ENCODE results near the gene TBXAS1. TPM values are rescaled to one million over a fixed set of nuclear protein-coding genes. Genes with fewer than 3 reads are reported as not detected.
"Not testable (repeated sequence)": the region's sequence is repeated elsewhere in the genome, so short reads cannot be mapped to it uniquely, and the experiment has no call there.

TBXAS1 gene
- polyA plus RNA-seq, 2 donors = 5.9 to 10.7 TPM

DNA sequence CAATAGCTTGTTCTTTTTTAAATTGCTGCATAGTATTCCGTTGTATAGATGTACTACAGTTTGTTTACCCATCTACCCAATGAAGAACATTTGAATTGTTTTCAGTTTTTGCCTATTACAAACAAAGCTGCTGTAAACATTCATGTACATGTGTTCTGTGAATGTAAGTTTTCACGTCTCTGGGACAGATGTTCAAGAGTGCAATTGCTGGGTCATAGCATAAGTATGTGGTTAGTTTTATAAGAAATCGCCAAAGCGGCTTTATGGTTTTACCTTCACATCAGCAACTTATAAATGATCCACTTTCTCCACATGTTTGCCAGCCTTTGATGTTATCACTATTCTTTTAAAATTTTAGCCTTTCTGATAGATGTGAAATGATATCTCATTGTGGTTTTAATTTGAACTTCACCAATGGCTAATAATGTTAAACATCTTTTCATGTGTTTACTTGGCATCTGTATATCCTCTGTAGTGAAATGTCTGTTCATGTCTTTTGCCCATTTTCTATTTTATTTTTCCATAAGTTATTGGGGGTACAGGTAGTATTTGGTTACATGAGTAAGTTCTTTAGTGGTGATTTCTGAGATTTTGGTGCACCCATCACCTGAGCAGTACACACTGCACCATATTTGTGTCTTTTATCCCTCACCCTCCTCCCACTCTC lies 73.5 kb downstream of the TBXAS1 start:
- no peak overlapping the region for H3K27ac ChIP-seq (ENCODE audit: low read depth in 2 of 2, low read length in 1 of 2)
- H3K9me3 ChIP-seq (ENCODE audit: control insufficient read depth in 2 of 2, insufficient read depth in 1 of 2, low read depth in 1 of 2, low read length in 1 of 2) = no peaks in the 10 kb centered on the region
- H3K36me3 ChIP-seq (ENCODE audit: control insufficient read depth in 2 of 2, insufficient read depth in 2 of 2, low read length in 1 of 2) = no peaks in the 10 kb centered on the region
- peaks cover 0 to 3% of the 10 kb centered on the region in 2 donors for H3K4me1 ChIP-seq (ENCODE audit: control insufficient read depth in 2 of 2, insufficient read depth in 2 of 2, low read length in 1 of 2)
- H3K4me3 ChIP-seq (ENCODE audit: low read depth in 1 of 2, low read length in 2 of 2) = no peak overlapping the region
- H3K27me3 ChIP-seq (ENCODE audit: control insufficient read depth in 1 of 2, insufficient read depth in 2 of 2, low read length in 2 of 2) = no peaks in the 10 kb centered on the region
- WGBS, 2 donors = 72 to 90% methylated on average over 4 of the region's 4 CpGs

DNA sequence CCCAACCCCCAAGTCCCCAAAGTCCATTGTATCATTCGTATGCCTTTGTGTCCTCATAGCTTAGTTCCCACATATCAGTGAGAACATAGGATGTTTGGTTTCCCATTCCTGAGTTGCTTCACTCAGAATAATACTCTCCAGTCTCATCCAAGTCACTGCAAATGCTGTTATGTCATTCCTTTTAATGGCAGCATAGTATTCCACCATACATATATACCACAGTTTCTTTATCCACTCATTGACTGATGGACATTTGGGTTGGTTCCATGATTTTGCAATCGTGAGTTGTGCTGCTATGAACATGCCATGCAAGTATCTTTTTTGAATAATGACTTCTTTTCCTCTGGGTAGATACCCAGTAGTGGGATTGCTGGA lies 74.0 kb downstream of the TBXAS1 start:
- not testable (repeated sequence) for H3K27me3 ChIP-seq (ENCODE audit: control insufficient read depth in 1 of 2, insufficient read depth in 2 of 2, low read length in 2 of 2); H3K36me3 ChIP-seq (ENCODE audit: control insufficient read depth in 2 of 2, insufficient read depth in 2 of 2, low read length in 1 of 2); H3K9me3 ChIP-seq (ENCODE audit: control insufficient read depth in 2 of 2, insufficient read depth in 1 of 2, low read depth in 1 of 2, low read length in 1 of 2); H3K27ac ChIP-seq (ENCODE audit: low read depth in 2 of 2, low read length in 1 of 2); H3K4me1 ChIP-seq (ENCODE audit: control insufficient read depth in 2 of 2, insufficient read depth in 2 of 2, low read length in 1 of 2); H3K4me3 ChIP-seq (ENCODE audit: low read depth in 1 of 2, low read length in 2 of 2)
- WGBS, 2 donors = 72 to 91% methylated on average over 2 of the region's 2 CpGs

DNA sequence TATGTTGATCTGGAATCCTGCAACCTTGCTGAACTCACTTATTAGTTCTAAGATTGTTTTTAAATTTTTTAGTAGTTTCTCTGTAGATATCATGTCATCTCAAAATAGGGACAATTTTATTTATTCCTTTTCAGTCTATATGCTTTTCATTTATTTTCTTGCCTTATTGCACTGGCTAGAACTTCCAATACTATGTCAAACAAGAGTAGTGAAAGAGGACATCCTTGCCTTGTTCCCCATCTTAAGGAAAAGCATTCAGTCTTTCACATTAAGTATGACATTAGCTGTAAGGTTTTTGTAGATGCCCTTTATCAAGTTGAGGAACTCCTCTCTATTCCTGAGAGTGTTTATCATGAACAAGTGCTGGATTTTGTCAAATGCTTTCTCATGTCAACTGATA lies 77.8 kb downstream of the TBXAS1 start:
- Histone ChIP-seq H3K27ac (ENCODE audit: low read depth in 2 of 2, low read length in 1 of 2) (no peak overlapping the region), H3K4me3 (ENCODE audit: low read depth in 1 of 2, low read length in 2 of 2) (no peak overlapping the region), H3K9me3 (ENCODE audit: control insufficient read depth in 2 of 2, insufficient read depth in 1 of 2, low read depth in 1 of 2, low read length in 1 of 2) (no peaks in the 10 kb centered on the region), H3K36me3 (ENCODE audit: control insufficient read depth in 2 of 2, insufficient read depth in 2 of 2, low read length in 1 of 2) (no peaks in the 10 kb centered on the region), H3K27me3 (ENCODE audit: control insufficient read depth in 1 of 2, insufficient read depth in 2 of 2, low read length in 2 of 2) (no peaks in the 10 kb centered on the region), H3K4me1 (ENCODE audit: control insufficient read depth in 2 of 2, insufficient read depth in 2 of 2, low read length in 1 of 2) (peaks cover 0 to 2% of the 10 kb centered on the region in 2 donors)

DNA sequence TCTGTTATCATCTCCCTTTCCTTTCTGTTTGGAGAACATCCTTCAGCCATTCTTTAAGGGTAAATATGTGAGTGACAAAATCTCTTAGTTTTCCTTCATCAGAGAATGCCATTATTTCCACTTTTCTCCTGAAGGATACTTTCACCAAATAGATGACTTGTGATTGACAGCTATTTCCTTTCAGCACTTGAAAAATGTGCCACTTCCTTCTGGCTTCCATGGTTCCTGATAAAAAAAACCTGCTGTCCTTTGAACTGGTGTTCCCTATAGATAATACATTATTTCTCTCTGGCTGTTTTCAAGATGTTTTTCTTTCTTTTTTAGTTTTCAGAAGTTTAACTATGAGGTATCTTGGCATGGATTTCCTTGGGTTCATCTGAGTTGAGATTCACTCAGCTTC lies 79.7 kb downstream of the TBXAS1 start:
- H3K4me1 ChIP-seq (ENCODE audit: control insufficient read depth in 2 of 2, insufficient read depth in 2 of 2, low read length in 1 of 2) = peaks cover 0 to 2% of the 10 kb centered on the region in 2 donors
- no peaks in the 10 kb centered on the region for H3K9me3 ChIP-seq (ENCODE audit: control insufficient read depth in 2 of 2, insufficient read depth in 1 of 2, low read depth in 1 of 2, low read length in 1 of 2)
- H3K36me3 ChIP-seq (ENCODE audit: control insufficient read depth in 2 of 2, insufficient read depth in 2 of 2, low read length in 1 of 2) = no peaks in the 10 kb centered on the region
- H3K27ac ChIP-seq (ENCODE audit: low read depth in 2 of 2, low read length in 1 of 2) = no peak overlapping the region
- no peak overlapping the region for H3K4me3 ChIP-seq (ENCODE audit: low read depth in 1 of 2, low read length in 2 of 2)
- no peaks in the 10 kb centered on the region for H3K27me3 ChIP-seq (ENCODE audit: control insufficient read depth in 1 of 2, insufficient read depth in 2 of 2, low read length in 2 of 2)

DNA sequence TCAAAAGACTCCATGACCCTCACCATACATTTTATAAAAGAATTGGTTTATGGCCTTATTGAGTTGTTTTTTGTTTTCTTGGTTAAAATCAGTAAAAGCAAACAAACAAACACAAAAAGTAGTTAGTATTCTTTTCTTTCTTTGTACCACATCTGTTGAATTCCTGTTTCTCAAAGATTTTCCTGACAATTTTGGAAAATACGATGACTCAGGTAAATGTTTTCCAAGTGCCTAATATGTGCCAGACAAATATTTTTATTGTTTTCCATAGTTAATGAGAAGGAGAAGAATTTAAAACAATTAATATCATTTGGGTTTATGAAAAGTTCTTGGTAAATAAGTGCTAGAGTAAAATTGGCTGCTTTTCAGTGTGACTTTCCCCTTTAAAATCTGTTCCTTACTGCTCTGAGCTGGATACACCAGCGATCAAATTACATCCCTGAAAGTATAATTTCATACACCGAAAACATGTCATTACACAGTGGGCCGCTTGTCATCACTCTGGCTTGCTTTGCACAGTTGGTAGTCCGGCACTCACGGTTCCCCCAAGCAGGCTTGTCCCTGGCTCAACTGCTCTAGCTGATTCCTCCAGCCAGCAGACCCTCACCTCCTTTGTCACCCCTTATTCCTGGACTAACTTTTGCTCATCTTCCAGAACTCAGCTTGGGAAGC lies 80.5 kb downstream of the TBXAS1 start:
- Histone ChIP-seq H3K9me3 (ENCODE audit: control insufficient read depth in 2 of 2, insufficient read depth in 1 of 2, low read depth in 1 of 2, low read length in 1 of 2) (no peaks in the 10 kb centered on the region), H3K4me1 (ENCODE audit: control insufficient read depth in 2 of 2, insufficient read depth in 2 of 2, low read length in 1 of 2) (peaks cover 0 to 2% of the 10 kb centered on the region in 2 donors), H3K36me3 (ENCODE audit: control insufficient read depth in 2 of 2, insufficient read depth in 2 of 2, low read length in 1 of 2) (no peaks in the 10 kb centered on the region), H3K27me3 (ENCODE audit: control insufficient read depth in 1 of 2, insufficient read depth in 2 of 2, low read length in 2 of 2) (no peaks in the 10 kb centered on the region), H3K27ac (ENCODE audit: low read depth in 2 of 2, low read length in 1 of 2) (no peak overlapping the region), H3K4me3 (ENCODE audit: low read depth in 1 of 2, low read length in 2 of 2) (no peak overlapping the region)
- 56 to 58% methylated on average over 6 of the region's 6 CpGs for WGBS, 2 donors

DNA sequence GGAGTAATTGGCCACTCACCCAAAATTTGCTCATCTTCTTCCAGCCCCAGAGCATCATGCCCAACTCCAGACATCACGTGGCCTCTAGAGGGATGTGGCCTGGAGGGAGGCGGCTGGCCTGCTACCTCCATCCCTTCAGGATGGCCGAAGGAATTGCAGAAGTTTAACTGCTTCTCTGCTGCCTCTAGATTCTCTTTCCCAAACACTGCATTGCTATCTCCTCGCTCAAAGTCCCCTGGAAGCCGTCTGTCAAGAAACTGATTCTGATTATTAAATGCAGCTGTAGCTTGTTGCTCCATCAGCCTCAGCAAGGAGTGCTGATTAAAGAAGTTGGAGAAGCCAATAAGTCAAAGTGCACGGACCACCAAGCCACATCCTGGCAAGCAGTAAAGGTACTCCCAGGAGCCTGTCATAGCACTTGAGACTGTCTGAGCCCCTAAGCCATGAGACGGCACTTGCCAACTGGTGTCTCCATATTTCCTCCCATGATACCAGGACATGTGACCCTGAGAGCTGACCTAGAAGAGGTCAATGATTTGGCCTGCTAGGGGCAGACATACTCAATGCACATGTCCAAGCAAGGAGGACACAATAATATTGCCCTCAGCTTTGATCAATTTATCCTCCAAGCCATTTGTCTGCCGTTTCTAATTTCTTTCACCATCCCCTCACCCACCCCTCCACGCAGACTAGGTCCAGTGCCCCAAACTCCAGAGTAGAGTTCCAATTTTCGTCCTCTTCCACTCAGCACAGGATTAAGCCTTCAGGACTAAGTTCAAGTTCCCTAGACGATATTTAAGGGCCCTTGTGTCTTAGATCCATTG lies 84.2 kb downstream of the TBXAS1 start:
- WGBS, 2 donors = 87% methylated on average over 11 of the region's 11 CpGs
- Histone ChIP-seq H3K27ac (ENCODE audit: low read depth in 2 of 2, low read length in 1 of 2) (no peak overlapping the region), H3K9me3 (ENCODE audit: control insufficient read depth in 2 of 2, insufficient read depth in 1 of 2, low read depth in 1 of 2, low read length in 1 of 2) (no peaks in the 10 kb centered on the region), H3K36me3 (ENCODE audit: control insufficient read depth in 2 of 2, insufficient read depth in 2 of 2, low read length in 1 of 2) (no peaks in the 10 kb centered on the region), H3K4me1 (ENCODE audit: control insufficient read depth in 2 of 2, insufficient read depth in 2 of 2, low read length in 1 of 2) (peaks cover 2 to 11% of the 10 kb centered on the region in 2 donors), H3K4me3 (ENCODE audit: low read depth in 1 of 2, low read length in 2 of 2) (no peak overlapping the region), H3K27me3 (ENCODE audit: control insufficient read depth in 1 of 2, insufficient read depth in 2 of 2, low read length in 2 of 2) (no peaks in the 10 kb centered on the region)

DNA sequence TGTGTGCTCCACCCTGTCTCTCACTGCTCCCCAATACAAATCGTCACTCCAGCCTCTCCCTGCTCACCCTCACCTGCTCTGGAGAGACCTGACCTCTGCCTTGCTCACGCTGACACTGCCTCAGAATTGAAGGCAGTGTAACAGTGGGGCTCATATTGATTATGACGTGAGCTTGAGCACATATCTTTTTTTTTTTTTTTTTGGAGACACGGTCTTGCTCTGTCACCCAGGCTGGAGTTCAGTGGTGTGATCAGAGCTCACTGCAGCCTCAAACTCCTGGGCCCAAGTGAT lies 84.7 kb downstream of the TBXAS1 start:
- no peaks in the 10 kb centered on the region for H3K27me3 ChIP-seq (ENCODE audit: control insufficient read depth in 1 of 2, insufficient read depth in 2 of 2, low read length in 2 of 2)
- no peaks in the 10 kb centered on the region for H3K36me3 ChIP-seq (ENCODE audit: control insufficient read depth in 2 of 2, insufficient read depth in 2 of 2, low read length in 1 of 2)
- no peaks in the 10 kb centered on the region for H3K9me3 ChIP-seq (ENCODE audit: control insufficient read depth in 2 of 2, insufficient read depth in 1 of 2, low read depth in 1 of 2, low read length in 1 of 2)
- H3K27ac ChIP-seq (ENCODE audit: low read depth in 2 of 2, low read length in 1 of 2) = no peak overlapping the region
- H3K4me1 ChIP-seq (ENCODE audit: control insufficient read depth in 2 of 2, insufficient read depth in 2 of 2, low read length in 1 of 2) = peaks cover 2 to 11% of the 10 kb centered on the region in 2 donors
- WGBS, 2 donors = 86 to 89% methylated on average over 4 of the region's 4 CpGs
- no peak overlapping the region for H3K4me3 ChIP-seq (ENCODE audit: low read depth in 1 of 2, low read length in 2 of 2)

DNA sequence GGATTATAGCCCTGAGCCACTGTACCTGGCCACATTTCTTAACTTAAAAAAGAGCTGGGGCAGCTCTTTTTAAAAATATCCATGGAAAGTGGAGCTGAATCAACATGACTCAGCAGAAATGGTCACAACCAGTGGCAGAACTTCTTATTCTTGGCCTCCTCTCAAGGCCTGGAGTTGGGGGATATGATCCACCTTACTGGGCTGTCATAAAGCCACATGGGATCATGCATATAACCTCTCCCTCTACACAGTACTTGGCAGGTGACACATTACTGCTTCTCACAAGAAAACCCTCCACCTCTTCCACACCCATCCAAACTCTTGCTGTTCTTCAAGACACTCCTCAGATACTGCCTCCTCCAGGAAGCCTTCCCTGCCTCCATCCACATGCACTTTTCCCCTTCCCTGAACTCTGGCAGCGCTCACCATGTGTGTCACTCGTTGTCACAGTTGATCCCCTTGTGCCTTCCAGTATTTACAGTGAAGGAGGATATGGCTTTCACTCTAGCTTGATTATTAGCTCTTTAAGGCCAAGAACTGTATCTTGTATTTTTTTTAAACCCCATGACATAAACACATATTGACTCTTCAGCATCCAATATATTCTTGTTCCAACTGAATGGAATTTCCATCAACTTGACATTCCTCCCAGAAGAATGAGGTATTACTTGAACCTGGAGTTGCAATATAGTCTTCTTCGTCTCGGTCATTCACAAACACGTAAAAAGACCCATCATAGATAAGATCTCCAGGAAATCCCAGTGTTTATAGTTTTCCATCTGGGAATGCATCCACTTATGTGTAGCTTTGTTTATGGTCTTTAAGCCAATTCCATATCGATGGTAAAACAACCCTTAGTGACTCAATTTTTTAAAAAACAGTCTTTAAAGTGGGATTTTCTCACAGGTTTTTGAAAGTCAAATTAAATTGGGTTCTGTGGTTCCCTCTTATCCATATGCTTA lies 85.5 kb downstream of the TBXAS1 start:
- Histone ChIP-seq H3K4me1 (ENCODE audit: control insufficient read depth in 2 of 2, insufficient read depth in 2 of 2, low read length in 1 of 2) (peaks cover 2 to 11% of the 10 kb centered on the region in 2 donors), H3K4me3 (ENCODE audit: low read depth in 1 of 2, low read length in 2 of 2) (no peak overlapping the region), H3K36me3 (ENCODE audit: control insufficient read depth in 2 of 2, insufficient read depth in 2 of 2, low read length in 1 of 2) (no peaks in the 10 kb centered on the region), H3K27me3 (ENCODE audit: control insufficient read depth in 1 of 2, insufficient read depth in 2 of 2, low read length in 2 of 2) (no peaks in the 10 kb centered on the region), H3K27ac (ENCODE audit: low read depth in 2 of 2, low read length in 1 of 2) (no peak overlapping the region), H3K9me3 (ENCODE audit: control insufficient read depth in 2 of 2, insufficient read depth in 1 of 2, low read depth in 1 of 2, low read length in 1 of 2) (no peaks in the 10 kb centered on the region)
- WGBS, 2 donors = 79 to 82% methylated on average over 6 of the region's 6 CpGs

DNA sequence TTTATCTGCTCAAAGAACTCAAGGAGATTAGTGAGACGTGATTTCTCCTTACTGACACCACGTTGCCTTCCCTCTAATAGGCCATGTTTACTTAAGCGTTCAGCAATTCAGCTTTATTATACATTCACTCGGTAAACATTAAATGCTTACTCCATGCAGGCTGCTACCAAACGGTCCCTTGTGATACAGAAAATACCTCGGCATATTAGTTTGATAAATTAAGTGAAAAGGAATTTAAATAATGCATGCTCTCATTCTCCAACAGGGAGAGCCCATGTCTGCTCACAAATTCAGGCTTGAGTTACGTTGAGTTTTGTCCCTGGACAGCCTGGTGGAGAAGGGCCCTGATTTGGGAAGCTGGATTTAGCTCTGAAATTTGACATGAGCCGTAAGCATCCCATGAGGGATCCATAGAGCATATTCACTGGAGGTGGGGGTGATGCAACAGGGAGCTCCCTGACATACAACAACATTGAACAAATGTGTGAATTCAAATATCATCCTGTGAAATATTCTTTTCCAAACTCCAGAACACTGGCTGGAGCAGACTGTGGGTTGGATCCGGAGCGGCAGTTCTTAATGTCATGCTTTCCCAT lies 86.3 kb downstream of the TBXAS1 start:
- 72 to 80% methylated on average over 10 of the region's 10 CpGs for WGBS, 2 donors
- peaks cover 2 to 9% of the 10 kb centered on the region in 2 donors for H3K4me1 ChIP-seq (ENCODE audit: control insufficient read depth in 2 of 2, insufficient read depth in 2 of 2, low read length in 1 of 2)
- peak overlapping the region; percentile 66 to 88 for H3K27ac ChIP-seq (ENCODE audit: low read depth in 2 of 2, low read length in 1 of 2)
- H3K27me3 ChIP-seq (ENCODE audit: control insufficient read depth in 1 of 2, insufficient read depth in 2 of 2, low read length in 2 of 2) = no peaks in the 10 kb centered on the region
- H3K36me3 ChIP-seq (ENCODE audit: control insufficient read depth in 2 of 2, insufficient read depth in 2 of 2, low read length in 1 of 2) = no peaks in the 10 kb centered on the region
- H3K4me3 ChIP-seq (ENCODE audit: low read depth in 1 of 2, low read length in 2 of 2) = no peak overlapping the region
- H3K9me3 ChIP-seq (ENCODE audit: control insufficient read depth in 2 of 2, insufficient read depth in 1 of 2, low read depth in 1 of 2, low read length in 1 of 2) = no peaks in the 10 kb centered on the region
